GM18867 (cell line): Measurements from ENCODE around the gene ACP2.
A peak's percentile ranks its signal among the peaks of the same experiment; 100 is the strongest.

Source experiments
- ATAC-seq: cut with Tn5 transposase; IDR thresholded peaks from one replicate; pipeline ENCODE4 v1.9.1; 2021; ENCODE audit warnings: mild to moderate bottlenecking, moderate library complexity; ENCODE audit not compliant: unreplicated experiment

The ACP2 gene

GRCh38 chr11:47244448-47245350, 3.9 kb downstream of the ACP2 start:
- ATAC-seq = no peak

GRCh38 chr11:47243454-47243853, 5.2 kb downstream of the ACP2 start:
- ATAC-seq = no peak

DNA sequence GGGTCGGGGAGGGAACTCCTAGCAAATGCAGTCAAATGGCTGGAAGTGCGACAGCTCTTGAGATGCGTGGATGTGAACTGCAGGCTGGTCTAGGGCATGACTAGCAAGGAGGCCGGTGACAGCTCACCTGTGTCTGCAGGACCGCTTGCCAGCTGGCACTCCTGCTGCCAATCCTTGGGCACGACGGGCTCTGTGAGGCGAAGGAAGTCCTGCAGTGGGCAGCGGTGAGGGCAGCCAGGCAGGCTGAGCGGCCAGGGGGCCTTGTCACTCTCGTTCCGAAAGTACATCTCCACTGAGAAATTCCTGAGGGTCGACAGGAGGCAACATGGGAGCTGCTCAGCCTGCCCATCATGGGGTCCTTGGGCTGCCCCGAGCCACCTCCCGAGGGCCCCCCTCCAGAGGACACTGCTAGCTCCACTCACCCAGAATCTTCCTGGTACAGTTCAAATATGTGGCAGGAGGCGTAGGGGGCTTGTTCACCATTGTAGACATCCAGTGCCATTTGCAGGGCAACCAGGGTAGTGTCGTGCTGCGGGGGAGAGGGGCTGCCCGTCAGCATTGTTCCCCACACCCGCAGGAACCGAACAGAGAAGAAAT, 5.9 kb downstream of the ACP2 start:
- no peak for ATAC-seq

DNA sequence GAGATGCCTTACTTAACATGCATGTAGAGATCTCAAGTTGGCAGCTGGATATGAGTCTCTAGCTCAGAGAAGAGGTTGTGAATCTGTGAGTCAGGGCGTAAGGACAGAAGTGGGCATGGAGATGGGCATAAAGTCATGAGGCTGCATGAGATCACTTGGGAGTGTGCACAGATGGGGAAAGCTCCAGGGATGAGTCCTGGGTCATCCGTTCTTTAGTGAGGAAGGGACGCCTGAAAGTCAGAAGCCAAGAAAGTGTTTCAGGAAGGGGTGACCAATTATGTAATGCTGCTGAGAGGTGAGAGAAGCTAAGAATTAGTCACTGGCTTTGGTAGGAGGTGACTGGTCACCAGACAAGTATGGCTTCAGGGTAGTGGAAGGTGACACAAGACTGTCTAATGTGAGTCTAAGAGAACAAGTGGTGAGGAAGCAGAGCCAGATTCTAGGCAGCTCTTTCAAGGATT, 6.7 kb downstream of the ACP2 start:
- no peak for ATAC-seq

DNA sequence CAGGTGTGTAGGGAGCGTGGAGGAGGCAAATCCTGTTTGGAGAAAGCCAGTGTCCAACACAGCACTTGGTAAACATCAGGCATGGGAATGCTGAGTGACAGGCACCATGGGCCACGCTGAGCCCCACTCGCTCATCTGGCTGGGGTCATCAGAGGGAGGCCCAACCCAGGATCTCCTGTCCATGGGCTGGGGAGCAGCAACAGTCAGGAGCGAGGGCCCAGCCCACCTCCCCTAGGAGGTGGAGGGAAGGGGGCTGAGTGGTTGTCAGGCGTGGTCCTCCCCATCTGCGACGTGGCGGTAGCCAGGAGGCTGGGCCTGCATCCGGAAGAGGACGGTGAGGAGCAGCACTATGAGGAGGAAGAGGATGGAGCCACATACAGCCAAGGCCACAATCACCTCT, 8.8 kb downstream of the ACP2 start:
- ATAC-seq = no peak

DNA sequence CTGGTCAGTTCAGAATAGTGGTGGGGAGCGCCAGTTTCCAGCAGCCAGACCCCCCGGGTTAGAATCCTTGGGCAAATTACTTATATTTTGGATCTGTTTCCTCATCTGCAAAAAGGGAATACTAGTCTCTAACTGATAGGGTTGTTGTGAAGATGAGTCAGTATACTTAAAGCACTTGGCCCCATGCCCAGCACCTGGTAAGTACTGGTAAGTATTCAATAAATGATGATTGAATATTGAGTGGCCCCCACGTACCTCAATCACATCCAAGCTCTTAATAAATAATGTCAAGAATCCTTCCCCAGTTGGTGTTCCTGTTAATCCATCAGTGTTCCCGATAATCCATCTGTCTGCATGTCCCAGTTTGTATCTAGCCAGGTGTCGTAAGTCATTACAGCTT, 12.1 kb downstream of the ACP2 start:
- no peak for ATAC-seq

- ATAC-seq = no peak
Observed at GRCh38 chr11:47235163-47235562, 13.5 kb downstream of the ACP2 start.

DNA sequence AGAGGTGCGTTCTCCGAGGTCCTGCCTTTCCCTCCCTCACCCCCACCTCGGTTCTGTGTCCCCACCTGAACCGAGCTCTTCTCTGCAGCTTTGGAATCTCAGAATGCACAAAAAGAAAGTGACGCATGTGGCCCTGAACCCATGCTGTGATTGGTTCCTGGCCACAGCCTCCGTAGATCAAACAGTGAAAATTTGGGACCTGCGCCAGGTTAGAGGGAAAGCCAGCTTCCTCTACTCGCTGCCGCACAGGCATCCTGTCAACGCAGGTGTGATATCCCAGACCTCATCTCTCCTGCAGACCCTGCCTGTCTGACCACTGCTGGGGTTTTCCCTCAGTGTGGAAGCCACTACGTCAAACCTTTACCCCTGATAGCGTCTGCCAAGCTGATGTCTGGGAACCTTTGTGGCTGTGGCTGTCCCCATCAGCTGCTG, 13.9 kb downstream of the ACP2 start:
- no peak for ATAC-seq

DNA sequence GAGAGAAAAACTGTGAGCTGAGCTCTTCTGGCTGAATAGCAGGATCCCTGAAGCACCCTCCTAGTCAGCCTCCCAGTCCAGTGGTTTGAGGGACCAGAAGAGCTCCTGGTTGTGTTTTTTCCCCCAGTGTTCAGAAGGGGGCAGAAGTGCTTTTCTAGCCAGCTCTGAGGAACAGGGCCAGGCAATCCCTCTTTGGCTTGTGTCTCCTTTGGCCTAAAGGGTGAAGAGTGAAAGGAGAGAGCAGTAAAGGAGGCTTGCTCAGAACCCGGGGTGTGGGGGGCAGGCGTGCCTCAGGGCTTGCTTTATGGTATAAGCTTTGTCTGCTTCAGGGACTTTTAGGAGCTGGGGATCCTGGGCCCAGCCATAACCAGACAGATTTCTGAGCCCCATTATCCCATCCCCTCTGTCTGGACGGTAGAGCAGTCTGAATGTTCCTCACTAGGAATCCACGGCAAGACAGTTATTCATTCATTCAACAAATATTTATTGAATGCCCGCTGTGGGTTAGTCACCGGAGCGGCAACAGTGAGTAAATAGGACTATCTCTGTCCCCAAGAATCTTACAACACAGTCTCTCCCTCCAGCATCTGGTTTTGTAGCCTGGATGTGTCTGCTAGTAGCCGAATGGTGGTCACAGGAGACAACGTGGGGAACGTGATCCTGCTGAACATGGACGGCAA, 14.5 kb downstream of the ACP2 start:
- ATAC-seq = no peak

DNA sequence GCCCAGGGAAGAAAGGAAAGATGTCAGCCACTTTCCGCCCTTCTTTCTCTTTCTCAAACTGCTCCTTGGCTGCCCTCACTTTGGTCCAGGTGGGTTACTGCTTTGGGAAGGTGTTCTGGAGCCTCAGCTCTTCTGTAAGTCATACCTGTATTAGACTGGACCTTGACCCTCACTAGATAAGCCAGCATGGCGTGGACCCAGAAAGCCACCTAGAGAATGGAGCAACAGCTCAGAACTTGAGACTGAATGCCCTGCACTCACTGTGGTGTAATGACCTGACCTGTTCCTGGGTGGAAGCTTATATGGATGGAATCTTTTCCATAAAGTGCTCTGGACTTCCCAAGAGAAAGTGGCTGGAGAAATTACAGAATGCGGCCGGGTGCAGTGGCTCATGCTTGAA, 15.6 kb downstream of the ACP2 start:
- no peak for ATAC-seq

GRCh38 chr11:47229161-47229560, 19.5 kb downstream of the ACP2 start:
- ATAC-seq = no peak

DNA sequence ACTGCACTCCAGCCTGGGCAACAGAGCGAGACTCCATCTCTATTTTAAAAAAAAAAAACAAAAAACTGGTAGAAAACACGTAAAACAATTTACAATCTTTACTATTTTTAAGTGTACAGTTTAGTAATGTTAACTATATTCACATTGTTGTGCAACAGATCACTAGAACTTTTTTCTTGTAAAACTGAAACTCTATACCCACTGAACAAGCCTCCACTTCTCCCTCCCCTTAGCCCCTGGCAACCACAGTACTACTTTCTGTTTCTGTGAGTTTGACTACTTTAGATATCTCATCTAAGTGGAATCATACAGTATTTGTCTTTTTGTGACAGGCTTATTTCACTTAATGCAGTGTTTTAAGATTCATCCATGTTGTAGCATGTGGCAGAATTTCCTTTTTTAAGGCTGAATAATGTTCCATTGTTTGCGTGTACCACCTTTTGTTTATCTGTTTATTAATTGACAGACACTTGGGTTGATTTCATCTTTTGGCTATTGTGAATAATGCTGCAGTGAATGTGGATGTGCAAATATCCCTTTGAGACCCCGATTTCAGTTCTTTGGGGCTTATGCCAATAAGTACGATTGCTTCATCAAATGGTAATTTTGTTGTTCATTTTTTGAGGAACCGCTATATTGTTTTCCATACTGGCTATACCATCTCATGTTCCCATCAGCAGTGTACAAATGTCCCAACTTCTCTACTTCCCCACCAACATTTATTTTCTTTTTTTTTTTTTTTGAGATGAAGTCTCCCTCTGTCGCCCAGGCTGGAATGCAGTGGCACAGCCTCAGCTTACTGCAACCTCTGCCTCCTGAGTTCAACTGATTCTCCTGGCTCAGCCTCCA, 22.8 kb downstream of the ACP2 start:
- peak; percentile 81 for ATAC-seq

DNA sequence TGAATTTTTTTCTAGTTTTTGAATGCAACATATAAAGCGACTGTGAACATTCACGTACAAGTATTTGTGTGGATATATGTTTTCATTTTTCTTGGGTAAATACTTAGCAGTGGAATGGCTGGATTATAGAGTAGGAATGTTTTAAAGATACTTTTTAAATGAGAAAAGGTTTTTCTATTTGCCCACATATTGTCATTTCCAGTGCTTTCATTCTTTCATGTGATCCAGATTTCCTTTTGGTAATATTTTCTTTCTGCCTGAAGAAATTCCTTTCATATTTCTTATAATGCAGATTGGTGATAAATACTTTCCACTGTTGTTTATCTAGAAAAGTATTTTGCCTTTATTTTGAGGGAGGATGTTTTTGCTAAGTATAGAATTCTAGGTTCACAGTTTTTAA, 25.9 kb downstream of the ACP2 start:
- no peak for ATAC-seq

- no peak for ATAC-seq
Observed at GRCh38 chr11:47220401-47220821, 28.2 kb downstream of the ACP2 start.

DNA sequence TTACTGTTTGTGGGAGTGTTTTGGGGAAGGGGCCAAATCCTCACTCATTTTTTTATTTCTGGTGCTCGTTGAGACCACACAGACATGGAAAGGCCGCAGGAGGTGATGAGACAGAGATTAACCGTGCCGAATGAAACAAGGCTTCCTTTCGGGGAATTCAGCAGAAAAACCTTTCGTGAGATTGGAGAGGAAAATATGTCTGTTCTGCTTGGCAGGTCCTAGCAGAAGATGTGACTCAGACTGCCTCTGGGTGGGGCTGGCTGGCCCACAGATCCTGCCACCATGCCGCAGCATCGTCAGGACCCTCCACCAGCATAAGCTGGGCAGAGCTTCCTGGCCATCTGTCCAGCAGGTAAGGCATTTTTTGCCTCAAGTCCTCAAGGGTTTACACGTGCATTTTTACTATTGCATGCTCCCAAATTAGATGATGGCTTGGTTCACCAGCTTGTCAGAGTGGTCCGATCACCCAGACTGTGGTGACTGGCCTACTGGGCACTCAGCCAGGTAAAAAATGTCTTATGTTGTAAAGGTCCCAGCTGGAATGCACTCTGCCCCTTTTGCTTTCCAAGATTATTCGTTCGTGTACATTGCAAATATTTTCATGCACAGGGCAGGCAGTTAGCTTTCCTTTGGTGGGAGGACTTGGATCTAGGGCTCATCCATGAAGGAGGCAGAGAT, 32.4 kb downstream of the ACP2 start:
- ATAC-seq = peak; percentile 43

DNA sequence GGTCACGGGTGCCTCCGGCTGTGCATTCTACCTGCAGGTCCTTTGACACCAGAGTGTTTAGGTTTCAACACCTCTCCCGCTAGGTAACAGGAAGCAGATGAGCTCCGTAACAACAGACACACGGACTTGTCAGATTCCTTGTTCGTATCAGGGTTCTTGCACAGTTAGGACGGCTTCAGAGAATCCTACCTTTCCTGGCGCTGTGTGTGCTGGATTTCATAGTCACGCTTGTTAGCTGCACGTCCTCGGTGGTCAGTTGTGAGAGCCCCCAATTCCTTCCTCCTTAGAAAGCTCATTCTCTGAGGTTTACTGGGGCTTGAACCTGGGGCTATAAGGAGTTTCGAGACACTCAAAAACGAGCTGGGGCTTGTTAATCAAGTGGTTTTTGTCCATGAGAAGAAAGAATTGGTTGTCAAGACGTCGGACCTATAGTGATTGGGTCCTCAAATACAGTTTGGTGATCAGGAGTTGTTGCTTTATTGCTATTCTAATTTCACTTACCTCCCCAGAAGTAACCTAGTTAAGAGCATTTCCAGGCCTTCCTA, 33.2 kb downstream of the ACP2 start:
- no peak for ATAC-seq

- peak; percentile 63 for ATAC-seq
Observed at GRCh38 chr11:47213950-47214565, 34.6 kb downstream of the ACP2 start.

GRCh38 chr11:47212938-47213337, 35.7 kb downstream of the ACP2 start:
- ATAC-seq = no peak

DNA sequence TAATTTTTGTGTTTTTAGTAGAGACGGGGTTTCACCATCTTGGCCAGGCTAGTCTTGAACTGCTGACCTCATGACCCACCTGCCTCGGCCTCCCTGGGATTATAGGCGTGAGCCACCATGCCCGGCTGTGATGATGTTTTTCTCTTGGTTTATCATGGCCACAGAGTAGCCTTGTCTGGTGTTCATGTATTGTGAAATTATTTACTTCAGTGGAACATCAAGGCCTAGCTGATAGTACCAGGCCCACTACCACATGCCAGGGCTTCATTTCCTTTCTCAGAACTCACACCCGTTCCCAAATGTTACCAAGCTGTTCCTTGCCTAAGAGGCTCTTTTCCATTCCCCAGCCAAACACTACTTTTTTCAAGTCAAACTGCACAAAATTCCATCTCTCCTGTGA, 40.0 kb downstream of the ACP2 start:
- ATAC-seq = no peak
